Peyer's patch (tissue), 4 donors: Measurements from ENCODE around the gene C15orf61. TPM values are rescaled to one million over a fixed set of nuclear protein-coding genes. Genes with fewer than 3 reads are reported as not detected.
A peak's percentile ranks its signal among the peaks of the same experiment; 100 is the strongest.

Experiments used
- DNase-seq, 3 donors: peaks; one replicate each; pipeline ENCODE4 v3.0.0-alpha.2; 2017 to 2019
- H3K27ac ChIP-seq, 4 donors: fragments of 200-600 bp; sonication (generic); one replicate each; pipeline ENCODE4 v1.5.1; 2016 to 2019
- H3K27me3 ChIP-seq, 2 donors: fragments of 200-600 bp; sonication (generic); one replicate each; pipeline ENCODE4 v1.5.1; 2019
- H3K36me3 ChIP-seq, 3 donors: fragments of 200-600 bp; sonication (generic); one replicate each; pipeline ENCODE4 v1.5.1; 2016 to 2019
- H3K4me1 ChIP-seq, 4 donors: fragments of 200-600 bp; sonication (generic); one replicate each; pipeline ENCODE4 v1.5.1; 2016 to 2019
- H3K4me3 ChIP-seq, 4 donors: fragments of 200-600 bp; sonication (generic); 1 replicate in 3 of 4; 2 replicates in 1 of 4; pipeline ENCODE4 v1.5.1; 2016 to 2019; ENCODE audit warnings: mild to moderate bottlenecking in 1 of 4
- H3K9me3 ChIP-seq, 4 donors: fragments of 200-600 bp; sonication (generic); one replicate each; pipeline ENCODE4 v1.5.1; 2016 to 2019; ENCODE audit warnings: mild to moderate bottlenecking in 1 of 4
- POLR2A ChIP-seq, 2 donors: fragments of 450-650 bp; IDR thresholded peaks; one replicate each; pipeline ENCODE4 v1.5.1; 2017; ENCODE audit warnings: antibody characterized with exemption in 2 of 2, mild to moderate bottlenecking in 2 of 2, moderate library complexity in 2 of 2
- total RNA-seq, 4 donors: library from RNA; depleted of rRNA; stranded (reverse); fragments of >200 nt; gene quantifications; one replicate each; pipeline ENCODE4 v1.1.0, GENCODE V29; 2016
- TF ChIP-seq, protein P1 (sequence below), 6 experiments: fragments of 450-650 bp in 4 of 6; fragments of 200-600 bp in 2 of 6; sonication (generic) in 1 of 6; IDR thresholded peaks; one replicate each; pipeline ENCODE4 v1.5.1; 2017 to 2019; ENCODE audit warnings: antibody characterized with exemption in 6 of 6, mild to moderate bottlenecking in 3 of 6, moderate library complexity in 1 of 6

Gene C15orf61
- total RNA-seq, 4 donors from 2014 or later, result 2.5 to 10.7 (median 7.6) TPM

DNA sequence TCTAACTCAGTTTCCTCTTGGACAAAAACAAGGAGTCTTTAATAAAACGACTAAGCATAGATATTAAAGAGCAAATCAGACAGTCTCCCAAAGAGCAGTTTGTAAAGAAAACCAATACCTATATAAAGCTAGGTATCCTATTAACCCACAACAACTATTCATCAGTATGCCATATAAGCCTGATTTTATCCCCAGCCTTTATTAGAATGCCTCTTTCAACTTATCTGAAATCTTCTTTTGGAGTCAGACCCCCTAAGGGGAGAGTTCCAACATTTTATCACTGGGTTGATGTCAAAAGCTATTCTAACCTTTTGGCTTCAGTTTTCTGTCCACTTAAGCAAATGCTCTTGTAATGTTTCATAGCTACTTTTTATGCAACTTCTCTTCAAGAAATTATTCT lies 39.4 kb downstream of the C15orf61 start:
- no peak for DNase-seq

DNA sequence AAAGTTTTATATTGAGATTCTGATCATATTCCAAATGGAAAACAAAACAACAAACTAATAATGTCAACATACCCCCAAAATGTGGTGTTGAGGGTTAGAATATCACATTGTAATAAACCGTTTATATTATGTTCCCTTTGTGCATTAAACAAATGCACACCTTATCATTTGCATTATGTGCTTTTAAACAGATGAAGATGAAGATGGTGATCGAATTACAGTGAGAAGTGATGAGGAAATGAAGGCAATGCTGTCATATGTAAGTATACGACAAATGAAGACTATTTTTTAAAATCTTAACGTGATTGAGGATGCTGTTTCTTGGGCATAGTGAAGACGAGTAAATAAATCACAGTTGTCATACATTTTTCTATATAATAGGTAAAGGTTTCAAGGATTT lies 42.2 kb downstream of the C15orf61 start:
- H3K4me1 ChIP-seq, result no peaks in the 10 kb centered on the region
- no peak overlapping the region for H3K27ac ChIP-seq
- peaks cover 0 to 6% (median 0%) of the 10 kb centered on the region in 3 donors for H3K36me3 ChIP-seq
- H3K27me3 ChIP-seq, result no peaks in the 10 kb centered on the region
- DNase-seq, result no peak
- H3K4me3 ChIP-seq, result no peak overlapping the region
- TF ChIP-seq POLR2A (IDR thresholded peaks at IDR 0.05), result no peak
- TF ChIP-seq, protein P1, sequence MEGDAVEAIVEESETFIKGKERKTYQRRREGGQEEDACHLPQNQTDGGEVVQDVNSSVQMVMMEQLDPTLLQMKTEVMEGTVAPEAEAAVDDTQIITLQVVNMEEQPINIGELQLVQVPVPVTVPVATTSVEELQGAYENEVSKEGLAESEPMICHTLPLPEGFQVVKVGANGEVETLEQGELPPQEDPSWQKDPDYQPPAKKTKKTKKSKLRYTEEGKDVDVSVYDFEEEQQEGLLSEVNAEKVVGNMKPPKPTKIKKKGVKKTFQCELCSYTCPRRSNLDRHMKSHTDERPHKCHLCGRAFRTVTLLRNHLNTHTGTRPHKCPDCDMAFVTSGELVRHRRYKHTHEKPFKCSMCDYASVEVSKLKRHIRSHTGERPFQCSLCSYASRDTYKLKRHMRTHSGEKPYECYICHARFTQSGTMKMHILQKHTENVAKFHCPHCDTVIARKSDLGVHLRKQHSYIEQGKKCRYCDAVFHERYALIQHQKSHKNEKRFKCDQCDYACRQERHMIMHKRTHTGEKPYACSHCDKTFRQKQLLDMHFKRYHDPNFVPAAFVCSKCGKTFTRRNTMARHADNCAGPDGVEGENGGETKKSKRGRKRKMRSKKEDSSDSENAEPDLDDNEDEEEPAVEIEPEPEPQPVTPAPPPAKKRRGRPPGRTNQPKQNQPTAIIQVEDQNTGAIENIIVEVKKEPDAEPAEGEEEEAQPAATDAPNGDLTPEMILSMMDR (IDR thresholded peaks at IDR 0.05), result no peak
- no peaks in the 10 kb centered on the region for H3K9me3 ChIP-seq

More for the DNA sequence above, 39.4 kb downstream of the C15orf61 start:
- TF ChIP-seq, protein P1 (IDR thresholded peaks at IDR 0.05), result no peak
- no peak for TF ChIP-seq POLR2A (IDR thresholded peaks at IDR 0.05)
- Histone ChIP-seq H3K9me3 (no peaks in the 10 kb centered on the region), H3K4me1 (no peaks in the 10 kb centered on the region), H3K27me3 (no peaks in the 10 kb centered on the region), H3K36me3 (peaks cover 0 to 6% (median 0%) of the 10 kb centered on the region in 3 donors), H3K27ac (no peak overlapping the region), H3K4me3 (no peak overlapping the region)

DNA sequence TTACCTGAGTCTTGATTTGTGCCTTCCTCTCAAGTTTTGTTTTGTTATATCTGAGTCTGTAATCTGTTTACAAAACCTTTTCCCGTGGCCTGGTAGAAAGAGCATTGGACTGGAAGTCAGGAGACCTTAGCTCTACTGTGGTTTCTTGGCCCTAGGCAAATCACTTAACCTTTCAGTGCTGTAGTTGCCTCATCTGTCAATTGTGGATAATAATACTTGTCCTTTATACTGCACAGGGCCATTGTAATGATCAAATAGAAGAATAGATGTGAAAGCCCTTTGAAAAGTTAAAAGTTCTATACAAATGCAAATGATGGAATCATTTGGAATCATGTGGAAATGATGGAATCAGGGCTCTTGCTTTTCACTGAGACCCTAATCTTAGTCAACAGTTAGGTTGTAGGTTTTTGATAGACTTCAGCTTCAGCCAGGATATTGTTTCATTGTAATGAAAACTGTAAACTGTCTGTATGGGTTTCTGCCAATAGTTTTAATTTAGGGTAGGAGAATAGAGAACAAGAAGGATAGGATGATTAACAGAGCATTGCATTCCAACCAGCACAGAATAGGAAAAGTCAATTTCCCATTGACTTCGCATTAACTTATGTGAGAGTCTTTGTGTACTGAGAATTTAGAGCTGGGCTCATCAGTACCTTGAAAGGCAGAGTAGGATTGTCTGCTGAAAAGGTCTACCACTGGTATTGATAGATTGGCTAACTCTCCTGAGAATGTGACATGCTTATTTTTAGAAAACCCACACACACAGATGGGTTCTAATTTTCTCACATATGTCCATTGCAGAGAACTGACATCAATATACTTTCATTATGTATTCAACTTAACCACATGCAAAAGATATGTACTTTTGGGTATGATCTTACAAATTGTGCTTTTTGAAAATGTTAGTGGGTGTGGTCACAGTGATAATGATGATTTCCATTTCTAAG lies 43.4 kb downstream of the C15orf61 start:
- H3K4me3 ChIP-seq, result no peak overlapping the region
- no peaks in the 10 kb centered on the region for H3K27me3 ChIP-seq
- no peak overlapping the region for H3K27ac ChIP-seq
- no peak for TF ChIP-seq POLR2A (IDR thresholded peaks at IDR 0.05)
- TF ChIP-seq, protein P1 (IDR thresholded peaks at IDR 0.05), result no peak
- no peaks in the 10 kb centered on the region for H3K9me3 ChIP-seq
- DNase-seq, result no peak
- no peaks in the 10 kb centered on the region for H3K4me1 ChIP-seq
- H3K36me3 ChIP-seq, result peaks cover 0 to 6% (median 0%) of the 10 kb centered on the region in 3 donors

DNA sequence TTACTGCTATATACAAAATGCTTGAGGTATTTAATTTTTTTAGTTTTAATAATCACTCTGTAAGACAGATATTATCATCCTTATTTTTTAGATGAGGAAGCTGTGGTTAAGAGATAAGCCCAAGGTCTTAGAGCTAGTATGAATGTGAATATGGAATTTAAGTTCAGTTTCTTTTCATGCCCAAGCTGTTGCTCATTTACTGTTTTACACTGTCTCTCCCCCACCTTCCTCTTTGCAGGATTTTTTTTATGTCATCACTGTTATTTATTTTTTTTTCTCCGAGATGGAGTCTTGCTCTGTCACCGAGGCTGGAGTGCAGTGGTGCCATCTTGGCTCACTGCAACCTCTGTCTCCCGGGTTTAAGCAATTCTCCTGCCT lies 44.0 kb downstream of the C15orf61 start:
- H3K27me3 ChIP-seq, result no peaks in the 10 kb centered on the region
- TF ChIP-seq, protein P1 (IDR thresholded peaks at IDR 0.05), result no peak
- no peak for TF ChIP-seq POLR2A (IDR thresholded peaks at IDR 0.05)
- peaks cover 0 to 6% (median 0%) of the 10 kb centered on the region in 3 donors for H3K36me3 ChIP-seq
- H3K4me3 ChIP-seq, result no peak overlapping the region
- H3K9me3 ChIP-seq, result no peaks in the 10 kb centered on the region
- H3K4me1 ChIP-seq, result peaks cover 0 to 4% (median under 1%) of the 10 kb centered on the region in 4 donors
- no peak for DNase-seq
- H3K27ac ChIP-seq, result no peak overlapping the region

DNA sequence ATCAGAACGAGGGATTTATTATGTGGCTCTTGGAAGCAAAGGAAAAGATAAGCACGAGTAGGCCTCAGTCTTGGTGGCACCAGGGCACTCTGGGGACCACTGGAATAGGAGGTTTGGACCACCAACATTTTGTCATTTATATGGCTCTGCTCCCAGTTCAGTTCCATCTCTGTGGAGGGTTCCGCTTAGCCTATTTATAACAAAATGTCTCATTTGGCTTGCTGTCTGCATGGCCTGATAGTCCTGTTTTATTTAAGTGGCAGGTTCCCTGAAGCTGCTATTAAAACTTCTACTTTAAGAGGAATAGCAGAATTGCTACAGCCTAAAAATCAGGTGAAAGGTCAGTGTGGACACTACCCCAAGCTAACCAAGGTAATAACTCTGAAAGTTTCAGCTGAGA lies 48.7 kb downstream of the C15orf61 start:
- TF ChIP-seq, protein P1 (IDR thresholded peaks at IDR 0.05), result no peak
- TF ChIP-seq POLR2A (IDR thresholded peaks at IDR 0.05), result no peak
- no peak overlapping the region for H3K4me3 ChIP-seq
- no peaks in the 10 kb centered on the region for H3K27me3 ChIP-seq
- peaks cover 0 to 12% (median 2%) of the 10 kb centered on the region in 4 donors for H3K4me1 ChIP-seq
- H3K36me3 ChIP-seq, result no peaks in the 10 kb centered on the region
- H3K9me3 ChIP-seq, result no peaks in the 10 kb centered on the region
- peak overlapping the region in 1 of 4 donors; percentile 58 for H3K27ac ChIP-seq
- DNase-seq, result no peak
